PC-3 (cell line): ENCODE data around the gene MAN1B1. TPM values are rescaled to one million over a fixed set of nuclear protein-coding genes. Genes with fewer than 3 reads are reported as not detected.

Experiments
- ATAC-seq: fragments of 200-7000 bp; cut with Tn5 transposase; 2 replicates; pipeline ENCODE4 v1.9.1; 2020; ENCODE audit warnings: mild to moderate bottlenecking, moderate library complexity
- BruUV-seq: library from RNA; stranded (reverse); fragments of 400-500 nt; replicated peaks from 2 replicates; lab custom pipeline; 2021; lab: Mats Ljungman, UMichigan
- CTCF ChIA-PET: fragments of 300-600 bp; sonication (Branson Sonifier 250); formaldehyde crosslinking; loops from one replicate; lab custom pipeline; 2022; ENCODE audit warnings: antibody characterized with exemption; lab: Charles Lee
- POLR2A ChIA-PET: fragments of 300-600 bp; sonication (Branson Sonifier 250); formaldehyde crosslinking; loops from one replicate; lab custom pipeline; 2022; ENCODE audit warnings: antibody characterized with exemption; ENCODE audit not compliant: unreplicated experiment; lab: Charles Lee
- DNase-seq: peaks from one replicate; pipeline ENCODE4 v3.0.0-alpha.2; 2015
- H2AFZ ChIP-seq: fragments of 300-600 bp; sonication (generic); 2 replicates; pipeline ENCODE4 v1.6.0; 2016; ENCODE audit warnings: antibody characterized with exemption, low read length
- H3F3A ChIP-seq: fragments of 300-600 bp; sonication (generic); one replicate; pipeline ENCODE4 v1.6.0; 2017; ENCODE audit warnings: antibody characterized with exemption, low read length, control low read depth, mild to moderate bottlenecking; ENCODE audit not compliant: unreplicated experiment
- H3K27ac ChIP-seq: fragments of 300-600 bp; sonication (generic); 2 replicates; pipeline ENCODE4 v1.5.1; 2016; ENCODE audit warnings: mild to moderate bottlenecking, low read length
- H3K27me3 ChIP-seq: fragments of 300-600 bp; sonication (generic); 2 replicates; pipeline ENCODE4 v1.6.1; 2016; ENCODE audit warnings: low read length, mixed read lengths
- H3K36me3 ChIP-seq: fragments of 300-600 bp; sonication (generic); 2 replicates; pipeline ENCODE4 v1.6.1; 2016; ENCODE audit warnings: low read depth, mixed run types, low read length, mixed read lengths
- H3K4me1 ChIP-seq: fragments of 300-600 bp; sonication (generic); 2 replicates; pipeline ENCODE4 v1.5.1; 2016; ENCODE audit warnings: low read length; ENCODE audit not compliant: insufficient read depth
- H3K4me2 ChIP-seq: fragments of 300-600 bp; sonication (generic); 2 replicates; pipeline ENCODE4 v1.6.0; 2016; ENCODE audit warnings: low read length
- H3K4me3 ChIP-seq: fragments of 300-600 bp; sonication (generic); 2 replicates; pipeline ENCODE4 v1.5.1; 2016; ENCODE audit warnings: mild to moderate bottlenecking, low read length, mixed read lengths
- H3K79me2 ChIP-seq: fragments of 300-600 bp; sonication (generic); 2 replicates; pipeline ENCODE4 v1.6.1; 2017; ENCODE audit warnings: low read length, mixed read lengths
- H3K9ac ChIP-seq: fragments of 300-600 bp; sonication (generic); 2 replicates; pipeline ENCODE4 v1.6.0; 2016; ENCODE audit warnings: mild to moderate bottlenecking, low read length
- H3K9me2 ChIP-seq: fragments of 300-600 bp; sonication (generic); replicated peaks from 2 replicates; pipeline ENCODE4 v1.6.1; 2016; ENCODE audit warnings: mixed run types, low read length, mixed read lengths
- H3K9me3 ChIP-seq: fragments of 300-600 bp; sonication (generic); 2 replicates; pipeline ENCODE4 v1.6.1; 2016; ENCODE audit warnings: low read length, mixed read lengths
- H4K20me1 ChIP-seq: fragments of 300-600 bp; sonication (generic); 2 replicates; pipeline ENCODE4 v1.6.1; 2016; ENCODE audit warnings: low read length, mixed read lengths
- EZH2 ChIP-seq: fragments of 300-600 bp; sonication (generic); IDR thresholded peaks from one replicate; pipeline ENCODE4 v1.6.1; 2017; ENCODE audit warnings: antibody characterized with exemption, mild to moderate bottlenecking, low read length; ENCODE audit not compliant: unreplicated experiment
- EZH2phosphoT487 ChIP-seq: fragments of 300-600 bp; sonication (generic); IDR thresholded peaks from 2 replicates; pipeline ENCODE4 v1.6.1; 2018; ENCODE audit warnings: mild to moderate bottlenecking, antibody characterized with exemption, low read length, borderline replicate concordance
- intact Hi-C: fragments of 100-400 bp; cut with micrococcal nuclease; formaldehyde crosslinking; loops from 2 replicates; pipeline ENCODE4 v1.9.0; 2023
- total RNA-seq: library from RNA; depleted of rRNA; stranded (reverse); fragments of >200 nt; gene quantifications from 2 replicates; pipeline ENCODE4 v1.2.3, GENCODE V29; 2014
- TF ChIP-seq, protein P1 (sequence below): fragments of 300-600 bp; sonication (generic); conservative IDR thresholded peaks from 2 replicates; pipeline ENCODE4 v1.5.1; 2017; ENCODE audit warnings: antibody characterized with exemption, low read depth, mild to moderate bottlenecking, low read length

Gene MAN1B1
- total RNA-seq, 1 experiment from 2014 or later = 65.5 TPM

GRCh38 chr9:137064880-137065164 lies 22.0 kb upstream of the MAN1B1 start:
- Histone ChIP-seq H3K9me3 (no peaks in the 10 kb centered on the region), H2AFZ (no peak overlapping the region), H3K9ac (no peak overlapping the region), H3K79me2 (peaks cover 30% of the 10 kb centered on the region), H3K4me3 (no peak overlapping the region), H3K4me1 (peaks cover 14% of the 10 kb centered on the region), H4K20me1 (peaks cover 13% of the 10 kb centered on the region; the same call in 1 of the 2 replicates), H3K4me2 (no peak overlapping the region), H3K36me3 (no peaks in the 10 kb centered on the region), H3K27me3 (no peaks in the 10 kb centered on the region), H3K9me2 (no peaks in the 10 kb centered on the region), H3F3A (peaks cover 2% of the 10 kb centered on the region), H3K27ac (no peak overlapping the region)
- no TSS peak for BruUV-seq
- POLR2A ChIA-PET = no interaction called here
- TF ChIP-seq EZH2phosphoT487 = no peak
- TF ChIP-seq, protein P1, sequence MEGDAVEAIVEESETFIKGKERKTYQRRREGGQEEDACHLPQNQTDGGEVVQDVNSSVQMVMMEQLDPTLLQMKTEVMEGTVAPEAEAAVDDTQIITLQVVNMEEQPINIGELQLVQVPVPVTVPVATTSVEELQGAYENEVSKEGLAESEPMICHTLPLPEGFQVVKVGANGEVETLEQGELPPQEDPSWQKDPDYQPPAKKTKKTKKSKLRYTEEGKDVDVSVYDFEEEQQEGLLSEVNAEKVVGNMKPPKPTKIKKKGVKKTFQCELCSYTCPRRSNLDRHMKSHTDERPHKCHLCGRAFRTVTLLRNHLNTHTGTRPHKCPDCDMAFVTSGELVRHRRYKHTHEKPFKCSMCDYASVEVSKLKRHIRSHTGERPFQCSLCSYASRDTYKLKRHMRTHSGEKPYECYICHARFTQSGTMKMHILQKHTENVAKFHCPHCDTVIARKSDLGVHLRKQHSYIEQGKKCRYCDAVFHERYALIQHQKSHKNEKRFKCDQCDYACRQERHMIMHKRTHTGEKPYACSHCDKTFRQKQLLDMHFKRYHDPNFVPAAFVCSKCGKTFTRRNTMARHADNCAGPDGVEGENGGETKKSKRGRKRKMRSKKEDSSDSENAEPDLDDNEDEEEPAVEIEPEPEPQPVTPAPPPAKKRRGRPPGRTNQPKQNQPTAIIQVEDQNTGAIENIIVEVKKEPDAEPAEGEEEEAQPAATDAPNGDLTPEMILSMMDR = no peak
- no peak for TF ChIP-seq EZH2
- CTCF ChIA-PET = no interaction called here
- intact Hi-C loops = no loop called here
- ATAC-seq (no peak), DNase-seq (no peak)

- Histone ChIP-seq H3K4me3 (no peak overlapping the region), H3K79me2 (peaks cover 30% of the 10 kb centered on the region), H4K20me1 (peaks cover 13% of the 10 kb centered on the region; the same call in 1 of the 2 replicates), H2AFZ (no peak overlapping the region), H3K4me1 (peaks cover 14% of the 10 kb centered on the region), H3K9ac (no peak overlapping the region), H3K36me3 (no peaks in the 10 kb centered on the region), H3K4me2 (no peak overlapping the region), H3K9me3 (no peaks in the 10 kb centered on the region), H3F3A (peaks cover 2% of the 10 kb centered on the region), H3K9me2 (no peaks in the 10 kb centered on the region), H3K27me3 (no peaks in the 10 kb centered on the region), H3K27ac (no peak overlapping the region)
- ATAC-seq = no peak
- BruUV-seq = no TSS peak
- POLR2A ChIA-PET = no interaction called here
- CTCF ChIA-PET = interaction anchor here (0.6 kb wide), 1 partner anchor 19 kb away, joined by 6 read pairs; no protein-coding TSS in a partner anchor
- no peak for TF ChIP-seq EZH2phosphoT487
- TF ChIP-seq, protein P1 = no peak
- no peak for TF ChIP-seq EZH2
- DNase-seq = no peak
- intact Hi-C loops = no loop called here
Measured at GRCh38 chr9:137065336-137065967, 21.3 kb upstream of the MAN1B1 start.

GRCh38 chr9:137066096-137066861 lies 20.5 kb upstream of the MAN1B1 start:
- Histone ChIP-seq H3F3A (peaks cover 2% of the 10 kb centered on the region), H3K27ac (no peak overlapping the region), H3K4me2 (no peak overlapping the region), H3K36me3 (no peaks in the 10 kb centered on the region), H3K9me2 (no peaks in the 10 kb centered on the region), H3K9ac (no peak overlapping the region), H3K4me1 (peaks cover 20% of the 10 kb centered on the region), H3K4me3 (no peak overlapping the region), H4K20me1 (peaks cover 13% of the 10 kb centered on the region; the same call in 1 of the 2 replicates), H2AFZ (no peak overlapping the region), H3K27me3 (no peaks in the 10 kb centered on the region), H3K9me3 (no peaks in the 10 kb centered on the region), H3K79me2 (peaks cover 30% of the 10 kb centered on the region)
- CTCF ChIA-PET = interaction anchor here (0.6 kb wide), 1 partner anchor 14 kb away, joined by 3 read pairs; no protein-coding TSS in a partner anchor
- no peak for ATAC-seq
- DNase-seq = no peak
- intact Hi-C loops = loop anchor here (2.0 kb wide), 1 partner anchor 17 kb away; no protein-coding TSS in a partner anchor
- BruUV-seq = no TSS peak
- POLR2A ChIA-PET = no interaction called here
- TF ChIP-seq EZH2 (no peak), EZH2phosphoT487 (no peak)
- TF ChIP-seq, protein P1 = no peak
